ENCODE data around the gene TPSG1. TPM values are rescaled to one million over a fixed set of nuclear protein-coding genes. Genes with fewer than 3 reads are reported as not detected.
"Not testable (repeated sequence)": the region's sequence is repeated elsewhere in the genome, so short reads cannot be mapped to it uniquely, and the experiment has no call there.

TPSG1 gene
- total RNA-seq: not detected

DNA sequence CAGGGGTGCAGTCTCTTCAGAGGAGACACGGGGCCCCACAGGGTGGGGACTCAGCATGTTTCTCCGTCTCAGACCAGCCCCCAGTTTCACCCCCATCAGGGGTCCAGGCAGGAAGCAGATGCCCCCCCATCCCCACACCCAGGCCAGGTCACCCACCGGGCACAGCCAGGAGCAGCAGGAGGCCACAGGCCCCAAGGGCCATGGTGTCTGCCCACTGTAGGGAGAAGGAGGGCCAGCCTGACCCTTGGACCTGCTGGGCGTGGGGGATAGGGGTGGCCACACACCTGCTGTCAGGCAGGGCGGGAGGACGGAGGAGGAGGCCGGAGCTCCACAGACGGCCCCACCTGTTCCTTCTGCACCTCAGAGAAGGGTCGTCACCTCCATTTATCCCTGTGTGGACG lies at the start of gene TPSG1:
Gene TPSG1 (minus strand): TSS at position 218 of the 401 bp plus-strand sequence. CDS start 16 bp downstream, at position 202.
- no peak for DNase-seq (ENCODE audit: low spot score in 2 of 2)
- no peak for FAIRE-seq

DNA sequence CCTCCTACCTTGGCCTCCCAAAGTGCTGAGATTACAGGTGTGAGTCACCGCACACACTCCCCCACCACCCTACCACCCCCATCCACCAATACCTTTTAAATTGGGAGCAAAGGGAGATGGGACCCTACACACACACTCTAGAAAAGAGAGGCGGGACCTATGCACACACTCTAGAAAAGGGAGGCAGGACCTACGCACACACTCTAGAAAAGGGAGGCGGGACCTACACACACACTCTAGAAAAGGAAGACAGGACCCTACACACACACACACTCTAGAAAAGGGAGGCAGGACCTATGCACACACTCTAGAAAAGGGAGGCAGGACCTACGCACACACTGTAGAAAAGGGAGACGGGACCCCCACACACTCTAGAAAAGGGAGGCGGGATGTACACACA lies 49.7 kb upstream of the TPSG1 start:
- FAIRE-seq: no peak
- DNase-seq (ENCODE audit: low spot score in 2 of 2): no peak

DNA sequence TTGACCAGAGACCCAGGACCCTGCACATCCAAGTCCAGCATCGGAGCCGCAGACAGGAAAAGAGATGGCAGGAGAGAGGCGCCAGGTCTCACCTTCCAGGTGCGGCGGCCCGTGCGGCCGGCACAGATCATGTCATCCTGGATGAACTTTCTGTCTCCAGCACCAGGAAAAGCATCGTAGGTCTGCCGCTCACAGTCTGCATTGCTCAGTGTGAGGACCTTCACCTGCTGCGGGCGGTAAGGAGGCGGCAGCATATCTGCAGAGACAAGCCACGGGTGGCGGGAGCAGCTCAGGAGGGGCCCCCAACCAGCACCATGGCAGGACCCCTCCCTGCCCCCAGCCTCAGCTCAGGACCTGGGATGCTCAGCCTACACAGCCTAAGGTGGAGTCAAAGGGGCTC lies 48.7 kb upstream of the TPSG1 start:
- DNase-seq (ENCODE audit: low spot score in 2 of 2) (no peak), FAIRE-seq (no peak)

DNA sequence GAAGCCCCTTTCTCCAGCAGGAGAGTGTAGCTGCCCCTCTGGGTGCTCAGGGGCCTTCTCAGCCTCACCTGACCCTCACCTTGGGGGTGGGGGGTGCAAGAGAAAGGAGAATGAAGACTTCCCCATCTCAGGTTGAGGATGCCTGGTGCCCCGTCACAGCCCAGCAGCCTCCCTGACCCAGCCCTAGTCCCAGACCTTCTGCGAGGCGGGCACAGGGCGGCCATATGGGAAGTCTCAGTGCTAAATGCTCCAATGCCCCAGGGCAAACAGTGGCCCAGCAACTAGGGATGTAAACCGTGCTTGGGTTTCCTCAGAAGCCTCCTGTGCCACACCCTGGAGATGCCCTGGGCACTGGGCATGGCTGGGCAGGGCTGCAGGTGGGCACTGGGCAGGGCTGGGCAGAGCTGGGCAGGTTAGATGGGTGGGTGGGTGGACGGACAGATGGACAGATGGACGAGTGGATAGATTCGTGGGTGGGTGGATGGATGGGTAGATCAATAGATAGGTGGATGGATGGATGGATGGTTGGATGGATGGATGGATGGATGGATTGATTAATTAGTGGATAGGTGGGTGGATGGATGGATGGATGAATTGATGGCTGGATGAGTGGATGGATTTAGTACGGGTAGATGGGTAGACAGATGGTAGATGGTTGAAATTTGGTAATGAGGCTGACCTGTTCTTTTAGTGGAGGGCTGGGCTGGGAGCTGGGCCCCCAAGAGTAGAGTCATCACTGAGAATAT lies 47.6 kb upstream of the TPSG1 start:
- no peak for FAIRE-seq
- DNase-seq (ENCODE audit: low spot score in 2 of 2): no peak

DNA sequence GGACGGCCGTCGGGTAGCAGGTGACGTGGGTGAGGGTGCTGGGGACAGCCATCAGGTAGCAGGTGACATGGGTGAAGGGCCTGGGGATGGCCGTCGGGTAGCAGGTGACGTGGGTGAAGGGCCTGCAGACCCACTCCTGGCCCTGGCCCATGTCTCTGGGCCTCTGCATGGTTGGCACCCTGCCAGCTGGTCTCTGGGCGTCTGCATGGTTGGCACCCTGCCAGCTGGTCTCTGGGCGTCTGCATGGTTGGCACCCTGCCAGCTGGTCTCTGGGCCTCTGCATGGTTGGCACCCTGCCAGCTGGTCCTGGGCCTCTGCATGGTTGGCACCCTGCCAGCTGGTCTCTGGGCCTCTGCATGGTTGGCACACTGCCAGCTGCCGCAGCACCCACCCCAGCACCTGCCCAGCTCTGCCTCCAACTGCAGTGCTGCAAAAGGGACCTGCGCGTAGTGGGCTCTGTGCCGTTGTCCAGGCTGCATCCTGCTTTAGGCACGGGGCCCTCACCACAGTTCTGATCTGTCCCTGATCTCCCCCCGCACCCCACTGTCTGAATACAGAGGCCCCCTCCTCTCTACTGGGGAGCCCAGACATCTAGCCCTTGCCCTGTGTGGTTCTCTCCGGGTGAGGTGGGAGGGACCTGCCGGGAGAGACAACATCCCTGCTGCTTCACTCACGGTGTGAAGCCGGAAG lies 46.8 kb upstream of the TPSG1 start:
- not testable (repeated sequence) for DNase-seq (ENCODE audit: low spot score in 2 of 2); FAIRE-seq

DNA sequence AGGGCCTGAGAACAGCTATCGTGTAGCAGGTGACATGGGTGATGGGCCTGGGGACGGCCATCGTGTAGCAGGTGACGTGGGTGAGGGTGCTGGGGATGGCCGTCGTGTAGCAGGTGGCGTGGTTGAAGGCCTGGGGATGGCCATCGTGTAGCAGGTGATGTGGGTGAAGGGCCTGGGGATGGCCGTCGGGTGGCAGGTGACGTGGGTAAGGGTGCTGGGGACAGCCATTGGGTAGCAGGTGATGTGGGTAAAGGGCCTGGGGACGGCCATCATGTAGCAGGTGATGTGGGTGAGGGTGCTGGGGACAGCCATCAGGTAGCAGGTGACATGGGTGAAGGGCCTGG lies 46.3 kb upstream of the TPSG1 start:
- DNase-seq (ENCODE audit: low spot score in 2 of 2) (no peak), FAIRE-seq (no peak)

DNA sequence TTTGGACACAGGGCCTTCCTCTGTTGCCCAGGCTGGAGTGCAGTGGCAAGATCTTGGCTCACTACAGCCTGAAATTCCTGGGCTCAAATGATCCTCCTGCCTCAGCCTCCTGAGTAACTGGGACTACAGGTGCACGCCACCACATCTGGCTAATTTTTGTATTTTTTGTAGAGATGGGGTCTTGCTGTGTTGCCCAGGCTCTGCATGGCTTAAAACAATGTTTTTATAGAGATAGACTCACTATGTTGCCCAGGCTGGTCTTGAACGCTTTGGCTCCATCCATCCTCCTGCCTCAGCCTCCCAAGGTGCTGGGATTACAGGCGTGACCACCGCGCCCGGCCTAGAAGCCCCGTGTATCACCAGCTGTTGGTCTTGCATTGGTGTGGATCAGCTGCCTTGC lies 44.4 kb upstream of the TPSG1 start:
- FAIRE-seq: not testable (repeated sequence)

DNA sequence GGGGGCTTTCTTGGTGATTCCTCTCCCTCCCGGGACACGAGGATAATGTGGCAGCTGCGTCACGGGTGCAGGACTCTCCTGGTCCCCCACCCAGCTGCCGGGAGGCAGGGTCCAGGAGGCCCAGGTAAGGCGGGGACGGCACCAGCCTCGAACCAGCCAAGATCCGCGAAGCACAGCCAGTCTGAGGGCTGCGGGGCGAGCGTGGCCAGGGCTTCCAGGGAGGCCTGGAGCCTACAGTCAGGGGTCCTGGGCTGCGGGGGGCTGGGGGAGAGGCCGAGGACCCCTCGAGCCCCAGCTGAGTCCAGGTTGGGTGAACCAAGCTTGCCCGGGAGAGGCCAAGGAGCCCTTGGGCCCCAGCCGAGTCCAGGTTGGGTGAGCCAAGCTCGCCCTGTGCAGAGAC lies 40.8 kb upstream of the TPSG1 start:
- DNase-seq (ENCODE audit: low spot score in 2 of 2) (no peak), FAIRE-seq (no peak)

More for the DNA sequence above, 44.4 kb upstream of the TPSG1 start:
- not testable (repeated sequence) for DNase-seq (ENCODE audit: low spot score in 2 of 2)

DNA sequence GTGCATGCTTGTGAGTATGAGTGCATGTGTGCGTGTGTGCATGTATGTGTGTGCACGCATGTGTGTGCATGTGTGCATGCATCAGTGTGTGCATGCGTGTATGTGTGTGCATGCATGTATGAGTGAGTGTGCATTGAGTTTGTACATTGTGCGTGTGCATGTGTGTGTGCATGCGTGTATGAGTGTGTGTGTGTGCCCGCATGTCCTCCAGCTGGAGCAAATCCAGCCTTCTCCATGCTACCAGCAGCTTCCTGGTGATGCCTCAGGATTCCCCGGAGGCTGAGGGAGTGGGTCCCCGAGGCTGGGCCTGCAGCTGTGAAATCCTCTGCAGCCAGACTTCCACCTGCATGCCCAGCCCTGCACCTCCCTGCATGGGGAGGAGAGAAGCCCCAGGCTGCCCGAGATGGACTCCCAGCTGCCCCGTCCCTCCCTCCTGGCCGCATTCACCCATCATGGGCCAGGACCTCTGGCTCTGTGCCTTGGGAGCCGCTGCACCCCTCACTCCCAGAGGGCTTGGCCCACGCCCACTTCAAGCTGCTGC lies 40.1 kb upstream of the TPSG1 start:
- no peak for FAIRE-seq
- DNase-seq (ENCODE audit: low spot score in 2 of 2): no peak

DNA sequence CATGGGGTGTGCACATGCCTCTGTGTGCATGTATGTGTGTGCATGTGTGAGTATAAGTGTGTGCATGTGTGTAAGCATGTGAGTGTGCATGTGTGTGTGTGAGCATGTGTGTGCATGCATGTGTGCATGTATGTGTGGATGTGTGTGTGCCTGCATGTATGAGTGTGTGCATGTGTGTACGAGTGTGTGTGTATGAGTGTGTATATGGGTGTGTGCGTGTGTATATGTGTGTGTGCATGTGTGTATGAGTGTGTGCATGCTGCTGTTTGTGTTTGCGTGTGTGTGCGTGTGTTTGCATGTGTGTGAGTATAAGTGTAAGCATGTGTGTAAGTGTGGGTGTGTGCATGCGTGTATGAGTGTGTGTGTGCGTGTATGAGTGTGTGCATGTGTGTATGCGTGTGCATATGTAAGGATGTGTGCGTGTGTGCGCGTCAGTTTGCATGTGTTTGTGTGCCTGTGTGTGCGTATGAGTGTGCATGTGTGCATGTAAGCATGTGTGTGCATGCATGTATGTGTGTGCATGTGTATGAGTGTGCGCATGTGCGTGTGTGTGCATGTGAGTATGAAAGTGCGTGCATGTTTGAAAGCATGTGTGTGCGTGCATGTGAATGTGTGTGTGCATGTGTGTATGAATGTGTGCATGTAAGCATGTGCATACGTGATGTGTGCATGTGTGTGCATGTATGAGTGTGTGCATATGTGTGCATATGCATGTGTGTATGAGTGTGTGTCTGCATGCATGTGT lies 39.4 kb upstream of the TPSG1 start:
- DNase-seq (ENCODE audit: low spot score in 2 of 2) (no peak), FAIRE-seq (no peak)

DNA sequence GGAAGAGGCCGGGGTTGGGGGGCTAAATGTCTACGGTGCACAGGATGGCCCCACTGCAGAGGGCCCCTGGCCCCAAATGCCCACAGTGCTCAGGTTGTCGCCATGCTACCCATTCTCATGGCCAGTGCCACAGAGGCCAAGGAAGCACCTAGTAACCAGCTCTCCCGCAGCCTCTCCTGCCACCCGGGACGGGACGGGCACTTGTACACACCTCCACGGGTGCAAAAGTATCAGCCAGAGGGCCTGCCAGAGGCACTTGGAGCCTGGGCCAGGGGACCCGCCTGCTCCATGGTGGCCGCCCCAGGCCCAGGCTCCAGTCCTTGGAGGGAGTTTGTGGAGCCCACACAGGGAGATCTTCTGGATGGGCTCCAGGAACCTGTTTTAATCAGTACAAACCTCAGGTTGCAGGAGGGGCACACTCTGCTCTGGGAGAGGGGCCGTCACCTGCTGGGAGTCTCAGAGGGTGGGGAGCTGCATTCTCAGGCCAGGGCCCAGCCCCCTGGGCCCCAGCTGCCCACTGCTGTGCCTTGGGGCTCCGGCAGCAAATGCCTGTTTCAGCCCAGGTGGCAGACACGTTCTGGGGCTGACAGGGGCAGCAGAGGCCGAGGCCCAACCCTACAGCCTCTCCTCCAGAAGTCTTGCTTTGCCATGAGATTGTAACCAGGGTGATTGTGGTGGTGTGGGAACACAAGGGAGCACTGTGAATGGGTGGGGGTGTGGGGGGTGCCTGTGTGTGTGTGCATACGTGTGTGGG lies 38.7 kb upstream of the TPSG1 start:
- FAIRE-seq (no peak), DNase-seq (ENCODE audit: low spot score in 2 of 2) (no peak)

DNA sequence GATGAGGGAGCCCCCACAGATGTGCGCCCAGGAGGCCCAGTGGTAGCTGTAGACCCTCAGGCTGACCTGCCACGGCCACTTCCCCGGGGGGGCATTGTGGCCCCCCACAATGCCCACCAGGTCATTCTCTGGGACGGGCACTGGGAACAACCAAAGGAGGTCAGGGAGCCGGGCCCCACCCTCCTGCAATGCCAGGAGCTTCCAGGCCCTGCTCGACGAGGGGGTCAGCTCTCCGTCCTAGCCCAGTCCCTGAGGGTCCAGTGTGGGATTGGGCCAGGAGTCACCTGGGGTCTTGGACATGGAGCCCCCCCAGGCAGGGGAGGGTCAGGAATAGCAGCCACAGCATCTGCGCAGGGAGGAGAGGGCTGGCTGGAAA lies 37.8 kb upstream of the TPSG1 start:
- no peak for DNase-seq (ENCODE audit: low spot score in 2 of 2)

DNA sequence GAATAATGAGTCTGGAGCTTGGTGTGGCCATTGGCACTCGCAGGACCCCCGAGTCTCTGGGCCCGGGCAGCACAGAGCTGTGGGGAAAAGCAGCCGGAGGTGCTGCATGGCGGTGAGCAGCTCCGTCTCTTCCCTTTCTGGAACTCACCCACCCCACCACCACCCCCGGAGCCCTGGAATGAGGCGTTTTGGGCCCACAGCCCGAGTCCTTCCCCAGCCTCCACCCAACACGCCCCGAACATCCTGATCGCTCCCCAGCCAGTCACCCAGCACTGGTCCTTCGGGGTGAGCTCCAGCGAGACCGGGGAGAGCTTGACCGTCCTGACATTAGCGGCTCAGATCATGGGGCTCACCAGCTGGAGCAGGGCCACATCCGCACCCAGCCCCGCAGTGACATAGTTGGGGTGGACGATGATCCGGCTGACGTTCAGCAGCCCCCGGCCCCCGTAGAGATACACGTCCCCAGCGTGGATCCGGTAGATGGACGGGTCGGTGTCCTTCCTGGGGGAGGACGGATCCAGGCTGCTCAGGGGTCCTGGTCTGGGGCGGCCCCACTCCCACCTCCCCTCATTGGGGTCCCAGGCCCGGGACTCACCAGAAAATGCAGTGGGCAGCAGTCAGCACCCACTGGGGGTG lies 37.3 kb upstream of the TPSG1 start:
- DNase-seq (ENCODE audit: low spot score in 2 of 2): no peak
- FAIRE-seq: no peak

More for the DNA sequence above, 37.8 kb upstream of the TPSG1 start:
- FAIRE-seq: no peak

DNA sequence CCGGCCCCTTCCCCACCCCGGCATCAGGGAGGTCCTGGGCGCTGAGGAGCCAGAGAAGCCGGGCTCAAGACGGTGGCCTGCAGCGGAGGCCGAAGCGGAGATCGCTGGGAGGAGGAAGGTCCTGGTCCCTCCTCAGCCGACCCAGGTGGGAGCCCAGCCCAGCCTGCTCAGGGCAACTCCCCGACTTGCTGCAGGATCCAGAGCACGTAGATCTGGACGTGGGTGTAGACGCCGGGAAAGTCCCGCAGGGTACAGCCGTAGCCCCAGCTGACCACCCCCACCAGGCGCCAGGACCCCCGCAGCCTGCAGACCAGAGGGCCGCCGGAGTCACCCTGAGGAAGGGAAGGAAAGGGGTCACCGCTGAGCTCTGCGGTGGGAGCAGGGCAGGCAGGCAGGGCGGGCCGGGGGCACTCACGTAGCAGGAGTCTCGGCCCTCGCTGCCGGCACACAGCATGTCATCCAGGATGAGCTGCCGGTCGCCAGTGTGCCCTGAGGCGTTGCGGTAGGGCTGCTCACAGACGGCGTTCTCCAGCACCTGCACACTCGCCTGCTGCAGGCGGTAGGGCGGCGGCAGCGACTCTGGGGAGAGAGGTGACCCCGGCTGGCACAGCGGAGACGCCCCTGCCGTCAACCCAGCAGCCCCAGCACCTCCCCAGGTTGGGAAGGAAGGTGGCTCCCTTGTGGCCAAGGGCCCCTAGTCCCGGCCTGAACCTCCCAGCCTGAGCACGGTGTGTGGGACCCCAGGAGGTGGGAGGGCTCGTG lies 36.2 kb upstream of the TPSG1 start:
- no peak for FAIRE-seq

DNA sequence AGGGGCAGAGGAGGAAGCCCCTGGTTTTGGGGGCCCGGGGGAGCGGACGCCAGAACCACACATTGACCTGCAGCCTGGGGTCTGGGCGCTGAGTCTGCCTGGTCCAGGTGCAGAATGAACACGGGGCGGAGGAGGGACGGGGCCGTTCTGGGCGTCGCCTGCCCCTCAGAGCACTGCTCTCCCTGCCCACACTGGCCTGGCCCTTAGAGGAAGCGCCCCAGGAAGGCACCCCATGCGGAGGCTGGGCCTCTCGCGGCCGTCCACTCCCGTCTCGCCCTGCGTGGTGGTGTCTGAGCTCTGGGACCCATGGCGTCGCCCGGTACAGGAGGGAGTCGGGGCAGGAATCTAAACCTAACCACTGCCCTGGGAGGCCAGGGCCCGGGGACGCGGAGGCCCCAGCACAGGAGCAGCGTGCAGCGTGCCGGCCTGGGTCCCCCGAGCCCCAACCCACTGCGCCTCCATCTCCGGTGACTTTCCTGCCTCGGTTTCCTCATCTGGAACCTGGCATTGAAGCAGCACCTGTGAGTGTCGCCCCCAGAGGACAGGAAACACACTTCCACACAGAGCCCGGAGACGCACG lies 35.1 kb upstream of the TPSG1 start:
- FAIRE-seq (no peak), DNase-seq (ENCODE audit: low spot score in 2 of 2) (no peak)

More for the DNA sequence above, 36.2 kb upstream of the TPSG1 start:
- DNase-seq (ENCODE audit: low spot score in 2 of 2): no peak

DNA sequence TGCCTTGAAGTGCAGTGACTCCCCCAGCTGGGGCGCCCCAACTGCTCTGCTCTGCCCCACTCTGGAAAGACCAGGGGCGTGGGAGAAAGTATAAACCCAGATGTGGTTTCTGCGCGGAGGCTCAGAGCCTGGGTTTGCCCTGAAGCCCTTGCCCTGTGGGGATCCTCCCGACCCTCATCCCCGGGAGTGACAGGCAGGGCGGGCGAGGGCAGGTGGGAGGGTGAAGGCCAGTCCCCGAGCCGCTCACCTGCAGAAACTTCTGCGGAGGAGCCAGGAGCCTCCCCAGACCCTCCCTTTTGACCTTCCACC lies 34.6 kb upstream of the TPSG1 start:
- no peak for DNase-seq (ENCODE audit: low spot score in 2 of 2)
- FAIRE-seq: no peak

DNA sequence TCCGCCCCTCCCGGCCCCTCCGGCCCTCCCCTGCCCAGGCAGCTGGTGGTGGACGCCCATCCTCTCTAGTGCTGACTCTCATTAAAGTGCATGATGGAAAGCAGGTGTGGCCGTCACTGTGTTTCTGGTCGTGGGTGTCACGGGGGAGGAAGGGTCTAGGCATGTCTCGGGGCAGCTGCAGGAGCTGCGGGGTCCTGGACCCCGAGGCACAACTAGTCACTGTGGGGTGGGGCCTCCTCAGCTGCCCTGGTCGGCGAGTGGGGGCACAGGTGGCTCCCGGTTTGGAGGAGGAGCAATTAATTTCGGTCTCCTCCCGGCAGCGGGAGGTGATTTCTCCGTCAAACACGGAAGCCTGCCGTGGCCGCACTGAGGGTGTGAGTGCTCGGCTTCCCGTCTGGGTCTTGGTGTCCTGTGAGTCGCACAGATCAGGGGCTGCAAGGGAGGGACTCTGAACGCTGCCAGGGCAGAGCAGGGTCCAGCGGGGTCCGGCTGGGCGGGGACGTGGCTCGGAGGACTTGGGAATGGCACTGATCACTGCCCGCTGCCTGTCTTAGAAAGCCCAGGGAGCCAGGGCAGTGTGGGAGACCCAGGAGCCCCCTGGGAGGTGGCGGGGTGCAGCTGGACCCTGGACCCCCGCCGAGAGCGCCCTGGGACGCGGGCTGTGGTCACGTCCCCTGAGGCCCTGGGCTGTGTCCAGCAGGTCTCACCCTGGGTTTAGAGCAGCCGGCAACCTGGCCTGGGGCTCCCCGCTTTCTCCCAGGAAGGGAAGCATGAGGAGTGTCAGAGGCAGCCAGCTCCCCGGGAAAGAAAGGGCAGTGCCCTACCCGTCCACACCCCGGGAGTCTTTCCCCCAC lies 34.1 kb upstream of the TPSG1 start:
- no peak for FAIRE-seq
- DNase-seq (ENCODE audit: low spot score in 2 of 2): no peak

DNA sequence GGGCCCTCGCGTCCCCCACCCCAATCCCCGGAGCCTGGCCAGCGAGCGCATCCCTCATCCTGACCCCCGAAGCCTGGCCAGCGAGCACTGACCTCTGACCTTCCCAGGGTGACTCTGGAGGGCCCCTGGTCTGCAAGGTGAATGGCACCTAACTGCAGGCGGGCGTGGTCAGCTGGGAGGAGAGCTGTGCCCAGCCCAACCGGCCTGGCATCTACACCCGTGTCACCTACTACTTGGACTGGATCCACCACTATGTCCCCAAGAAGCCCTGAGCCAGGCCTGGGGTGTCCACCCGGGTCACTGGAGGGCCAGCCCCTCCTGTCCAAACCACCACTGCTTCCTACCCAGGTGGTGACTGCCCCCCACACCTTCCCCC lies 33.1 kb upstream of the TPSG1 start:
- no peak for DNase-seq (ENCODE audit: low spot score in 2 of 2)
- FAIRE-seq: no peak
